Hepatocyte (in vitro differentiated cells): ENCODE measurements around the gene SPR.
A peak's percentile ranks its signal among the peaks of the same experiment; 100 is the strongest.

Experiments used
- EZH2phosphoT487 ChIP-seq: fragments of 200-600 bp; sonication (generic); IDR thresholded peaks from one replicate; pipeline ENCODE4 v1.6.1; 2018; ENCODE audit warnings: antibody characterized with exemption, mild to moderate bottlenecking, low read depth, moderate library complexity; ENCODE audit not compliant: unreplicated experiment, severe bottlenecking
- TF ChIP-seq, protein P1 (sequence below): fragments of 200-600 bp; sonication (generic); IDR thresholded peaks from 2 replicates; pipeline ENCODE4 v1.5.1; 2016; ENCODE audit warnings: antibody characterized with exemption, mild to moderate bottlenecking; ENCODE audit not compliant: poor library complexity

DNA sequence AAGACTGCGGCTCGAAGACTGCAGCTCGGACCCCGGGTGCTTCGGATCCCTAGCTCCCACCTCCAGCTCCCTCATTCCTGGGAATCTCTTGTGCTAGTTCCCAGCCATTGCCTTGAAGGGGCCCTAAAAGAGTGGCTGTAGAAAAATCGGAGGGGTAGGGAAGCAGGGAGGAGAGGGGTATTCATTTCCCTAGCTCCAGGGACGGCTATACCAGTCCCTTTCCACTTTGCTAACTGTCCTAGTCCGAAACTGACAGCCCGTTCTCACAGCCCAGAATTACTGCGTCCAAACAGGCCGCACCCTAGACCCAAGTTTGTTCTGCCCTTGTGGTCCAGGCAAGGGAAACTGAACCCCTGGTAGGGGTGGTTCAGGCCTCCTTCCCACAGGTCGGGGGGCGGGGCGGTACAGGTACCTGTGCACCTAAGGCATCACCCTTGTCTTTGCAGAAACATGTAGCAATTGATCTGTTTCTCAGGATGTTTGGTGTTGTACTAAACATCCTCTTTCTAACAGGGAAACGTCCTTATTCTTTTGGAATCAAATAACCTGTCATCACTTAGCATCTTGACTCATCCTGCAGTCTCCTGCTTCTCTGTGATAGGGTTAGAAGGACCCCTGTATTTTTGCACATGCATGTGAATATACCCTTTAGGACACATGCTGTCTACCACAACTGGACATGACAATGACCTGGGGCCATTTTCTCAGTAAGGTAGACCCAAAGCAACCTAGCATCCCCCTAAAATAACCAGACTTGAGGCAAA is 34.1 kb downstream of the SPR start:
- TF ChIP-seq, protein P1, sequence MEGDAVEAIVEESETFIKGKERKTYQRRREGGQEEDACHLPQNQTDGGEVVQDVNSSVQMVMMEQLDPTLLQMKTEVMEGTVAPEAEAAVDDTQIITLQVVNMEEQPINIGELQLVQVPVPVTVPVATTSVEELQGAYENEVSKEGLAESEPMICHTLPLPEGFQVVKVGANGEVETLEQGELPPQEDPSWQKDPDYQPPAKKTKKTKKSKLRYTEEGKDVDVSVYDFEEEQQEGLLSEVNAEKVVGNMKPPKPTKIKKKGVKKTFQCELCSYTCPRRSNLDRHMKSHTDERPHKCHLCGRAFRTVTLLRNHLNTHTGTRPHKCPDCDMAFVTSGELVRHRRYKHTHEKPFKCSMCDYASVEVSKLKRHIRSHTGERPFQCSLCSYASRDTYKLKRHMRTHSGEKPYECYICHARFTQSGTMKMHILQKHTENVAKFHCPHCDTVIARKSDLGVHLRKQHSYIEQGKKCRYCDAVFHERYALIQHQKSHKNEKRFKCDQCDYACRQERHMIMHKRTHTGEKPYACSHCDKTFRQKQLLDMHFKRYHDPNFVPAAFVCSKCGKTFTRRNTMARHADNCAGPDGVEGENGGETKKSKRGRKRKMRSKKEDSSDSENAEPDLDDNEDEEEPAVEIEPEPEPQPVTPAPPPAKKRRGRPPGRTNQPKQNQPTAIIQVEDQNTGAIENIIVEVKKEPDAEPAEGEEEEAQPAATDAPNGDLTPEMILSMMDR = no peak
- peak; percentile 8 for TF ChIP-seq EZH2phosphoT487
